Common myeloid progenitor, CD34-positive (primary cell): ENCODE measurements around the gene CCSER1.

Experiments
- CTCF ChIA-PET: fragments of 350-600 bp; sonication (Branson Sonifier 250); formaldehyde crosslinking; loops from one replicate; lab custom pipeline; 2021; ENCODE audit warnings: antibody characterized with exemption; lab: Charles Lee
- POLR2A ChIA-PET: fragments of 350-600 bp; sonication (Branson Sonifier 250); formaldehyde crosslinking; loops from one replicate; lab custom pipeline; 2021; ENCODE audit warnings: antibody characterized with exemption; lab: Charles Lee
- DNase-seq, 3 donors: peaks; one replicate each; pipeline versions ENCODE4 v3.0.0 to v3.0.0-alpha.2; 2013
- H3K27ac ChIP-seq, 2 experiments: 1 replicate in 1 of 2; 2 replicates in 1 of 2; pipeline ENCODE4 v1.7.0; 2013; ENCODE audit warnings: inconsistent platforms in 2 of 2, low read length in 2 of 2, mild to moderate bottlenecking in 2 of 2, low read depth in 1 of 2, moderate library complexity in 1 of 2; ENCODE audit not compliant: severe bottlenecking in 2 of 2, insufficient read depth in 1 of 2, poor library complexity in 1 of 2
- H3K27me3 ChIP-seq, 5 experiments: replicated peaks in 2 of 5; 1 replicate in 3 of 5; 2 replicates in 2 of 5; pipeline versions ENCODE4 v1.6.1 to v1.7.0; 2013; ENCODE audit warnings: low read length in 4 of 5, mild to moderate bottlenecking in 2 of 5, moderate library complexity in 2 of 5, inconsistent platforms in 1 of 5; ENCODE audit not compliant: insufficient read depth in 5 of 5, control insufficient read depth in 4 of 5
- H3K36me3 ChIP-seq, 4 experiments: 1 replicate in 2 of 4; 2 replicates in 2 of 4; pipeline versions ENCODE4 v1.6.1 to v1.7.0; 2013; ENCODE audit warnings: low read length in 3 of 4, control low read depth in 1 of 4, mild to moderate bottlenecking in 1 of 4; ENCODE audit not compliant: control insufficient read depth in 4 of 4, insufficient read depth in 4 of 4
- H3K4me1 ChIP-seq, 4 experiments: 1 replicate in 3 of 4; 2 replicates in 1 of 4; pipeline versions ENCODE4 v1.6.1 to v1.7.1; 2013; ENCODE audit warnings: low read length in 3 of 4, mild to moderate bottlenecking in 3 of 4, control low read depth in 1 of 4, inconsistent platforms in 1 of 4, moderate library complexity in 1 of 4; ENCODE audit not compliant: control insufficient read depth in 4 of 4, insufficient read depth in 4 of 4; ENCODE audit errors: control extremely low read depth in 1 of 4
- H3K4me3 ChIP-seq, 7 experiments: 1 replicate in 4 of 7; 2 replicates in 3 of 7; pipeline versions ENCODE4 v1.5.1 to v1.7.0; 2013; ENCODE audit warnings: mild to moderate bottlenecking in 7 of 7, low read length in 6 of 7, moderate library complexity in 6 of 7, inconsistent platforms in 2 of 7, low read depth in 2 of 7, control low read depth in 1 of 7; ENCODE audit not compliant: insufficient read depth in 4 of 7, control insufficient read depth in 1 of 7; ENCODE audit errors: extremely low read depth in 1 of 7
- H3K9me3 ChIP-seq, 5 experiments: 1 replicate in 4 of 5; 2 replicates in 1 of 5; pipeline versions ENCODE4 v1.6.1 to v1.7.1; 2013; ENCODE audit warnings: low read length in 4 of 5, mild to moderate bottlenecking in 2 of 5, inconsistent platforms in 1 of 5, low read depth in 1 of 5, moderate library complexity in 1 of 5; ENCODE audit not compliant: control insufficient read depth in 4 of 5, insufficient read depth in 2 of 5; ENCODE audit errors: control extremely low read depth in 1 of 5
- WGBS: methylation state at CpG from one replicate; pipeline ENCODE4 v1.1.5; 2013; ENCODE audit not compliant: insufficient coverage; 5-methylcytosine and 5-hydroxymethylcytosine counted together

CCSER1 gene

GRCh38 chr4:90958256-90958895 is 831.2 kb downstream of the CCSER1 start:
- ChIA-PET POLR2A (no interaction called here), CTCF (no interaction called here)
- no peaks in the 10 kb centered on the region for H3K27me3 ChIP-seq
- no peaks in the 10 kb centered on the region for H3K9me3 ChIP-seq
- no peak for DNase-seq
- H3K4me3 ChIP-seq, result no peak overlapping the region
- no peaks in the 10 kb centered on the region for H3K4me1 ChIP-seq
- H3K36me3 ChIP-seq, result no peaks in the 10 kb centered on the region
- 100% methylated on average over 3 of the region's 3 CpGs for WGBS
- H3K27ac ChIP-seq, result no peak overlapping the region

GRCh38 chr4:90960433-90960832 is 833.2 kb downstream of the CCSER1 start:
- POLR2A ChIA-PET, result no interaction called here
- 100% methylated on average over 1 of the region's 3 CpGs for WGBS
- CTCF ChIA-PET, result no interaction called here
- Histone ChIP-seq H3K27me3 (no peaks in the 10 kb centered on the region), H3K9me3 (no peaks in the 10 kb centered on the region), H3K36me3 (no peaks in the 10 kb centered on the region), H3K4me3 (no peak overlapping the region), H3K27ac (no peak overlapping the region), H3K4me1 (no peaks in the 10 kb centered on the region)
- DNase-seq, result no peak

GRCh38 chr4:90960840-90961239 is 833.6 kb downstream of the CCSER1 start:
- ChIA-PET CTCF (no interaction called here), POLR2A (no interaction called here)
- 90% methylated on average over 1 of the region's 1 CpG for WGBS

GRCh38 chr4:90970021-90970420 is 842.8 kb downstream of the CCSER1 start:
- no peaks in the 10 kb centered on the region for H3K4me1 ChIP-seq
- POLR2A ChIA-PET, result no interaction called here
- peaks cover 0 to 11% (median 3%) of the 10 kb centered on the region in 5 experiments for H3K9me3 ChIP-seq
- CTCF ChIA-PET, result no interaction called here
- no peaks in the 10 kb centered on the region for H3K27me3 ChIP-seq
- no peak overlapping the region for H3K27ac ChIP-seq
- no peak overlapping the region for H3K4me3 ChIP-seq
- DNase-seq, result no peak
- WGBS, result no CpG with 5 or more reads among the region's 2 CpGs
- H3K36me3 ChIP-seq, result no peaks in the 10 kb centered on the region

More at GRCh38 chr4:90960840-90961239, 833.6 kb downstream of the CCSER1 start:
- DNase-seq, result no peak
- Histone ChIP-seq H3K4me3 (no peak overlapping the region), H3K9me3 (no peaks in the 10 kb centered on the region), H3K27me3 (no peaks in the 10 kb centered on the region), H3K4me1 (no peaks in the 10 kb centered on the region), H3K36me3 (no peaks in the 10 kb centered on the region), H3K27ac (no peak overlapping the region)

- no peak for DNase-seq
- Histone ChIP-seq H3K9me3 (no peaks in the 10 kb centered on the region), H3K4me3 (no peak overlapping the region), H3K27ac (no peak overlapping the region), H3K27me3 (no peaks in the 10 kb centered on the region), H3K4me1 (no peaks in the 10 kb centered on the region), H3K36me3 (no peaks in the 10 kb centered on the region)
- 100% methylated on average over 1 of the region's 3 CpGs for WGBS
- POLR2A ChIA-PET, result no interaction called here
- CTCF ChIA-PET, result no interaction called here
Measured at GRCh38 chr4:90977726-90978125, 850.5 kb downstream of the CCSER1 start.

- ChIA-PET CTCF (no interaction called here), POLR2A (no interaction called here)
- no CpG with 5 or more reads among the region's 6 CpGs for whole genome bisulfite sequencing
- H3K4me1 ChIP-seq, result no peaks in the 10 kb centered on the region
- H3K9me3 ChIP-seq, result no peaks in the 10 kb centered on the region
- H3K27ac ChIP-seq, result no peak overlapping the region
- no peak for DNase-seq
- no peaks in the 10 kb centered on the region for H3K36me3 ChIP-seq
- H3K4me3 ChIP-seq, result no peak overlapping the region
- no peaks in the 10 kb centered on the region for H3K27me3 ChIP-seq
Measured at GRCh38 chr4:90979556-90979955, 852.4 kb downstream of the CCSER1 start.

DNA sequence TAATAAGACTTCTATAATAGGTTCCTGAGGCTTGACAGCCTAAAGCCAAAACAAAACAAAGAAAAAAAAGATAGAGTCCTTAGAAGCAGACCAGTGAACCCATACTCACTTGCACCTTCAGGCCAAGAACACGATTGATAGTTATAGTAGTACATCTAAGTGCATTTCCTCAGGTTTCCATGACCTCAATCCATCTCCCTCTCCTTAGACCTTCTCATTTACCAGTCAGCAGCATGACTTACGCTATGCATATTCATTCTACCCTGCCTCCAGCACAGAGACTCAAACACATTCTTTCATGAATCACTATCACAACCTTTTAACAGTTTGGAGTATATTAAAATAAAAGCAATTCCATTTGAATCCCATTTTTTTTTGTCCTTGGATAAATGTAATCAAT is 855.6 kb downstream of the CCSER1 start:
- CTCF ChIA-PET, result no interaction called here
- H3K4me3 ChIP-seq, result no peak overlapping the region
- no peak overlapping the region for H3K27ac ChIP-seq
- H3K9me3 ChIP-seq, result no peaks in the 10 kb centered on the region
- POLR2A ChIA-PET, result no interaction called here
- no peaks in the 10 kb centered on the region for H3K27me3 ChIP-seq
- H3K36me3 ChIP-seq, result no peaks in the 10 kb centered on the region
- H3K4me1 ChIP-seq, result no peaks in the 10 kb centered on the region
- DNase-seq, result no peak
- WGBS, result no CpG with 5 or more reads among the region's 2 CpGs
